Measurements from ENCODE around the gene FAM53A.
"Not testable (repeated sequence)": the region's sequence is repeated elsewhere in the genome, so short reads cannot be mapped to it uniquely, and the experiment has no call there.

FAM53A gene

DNA sequence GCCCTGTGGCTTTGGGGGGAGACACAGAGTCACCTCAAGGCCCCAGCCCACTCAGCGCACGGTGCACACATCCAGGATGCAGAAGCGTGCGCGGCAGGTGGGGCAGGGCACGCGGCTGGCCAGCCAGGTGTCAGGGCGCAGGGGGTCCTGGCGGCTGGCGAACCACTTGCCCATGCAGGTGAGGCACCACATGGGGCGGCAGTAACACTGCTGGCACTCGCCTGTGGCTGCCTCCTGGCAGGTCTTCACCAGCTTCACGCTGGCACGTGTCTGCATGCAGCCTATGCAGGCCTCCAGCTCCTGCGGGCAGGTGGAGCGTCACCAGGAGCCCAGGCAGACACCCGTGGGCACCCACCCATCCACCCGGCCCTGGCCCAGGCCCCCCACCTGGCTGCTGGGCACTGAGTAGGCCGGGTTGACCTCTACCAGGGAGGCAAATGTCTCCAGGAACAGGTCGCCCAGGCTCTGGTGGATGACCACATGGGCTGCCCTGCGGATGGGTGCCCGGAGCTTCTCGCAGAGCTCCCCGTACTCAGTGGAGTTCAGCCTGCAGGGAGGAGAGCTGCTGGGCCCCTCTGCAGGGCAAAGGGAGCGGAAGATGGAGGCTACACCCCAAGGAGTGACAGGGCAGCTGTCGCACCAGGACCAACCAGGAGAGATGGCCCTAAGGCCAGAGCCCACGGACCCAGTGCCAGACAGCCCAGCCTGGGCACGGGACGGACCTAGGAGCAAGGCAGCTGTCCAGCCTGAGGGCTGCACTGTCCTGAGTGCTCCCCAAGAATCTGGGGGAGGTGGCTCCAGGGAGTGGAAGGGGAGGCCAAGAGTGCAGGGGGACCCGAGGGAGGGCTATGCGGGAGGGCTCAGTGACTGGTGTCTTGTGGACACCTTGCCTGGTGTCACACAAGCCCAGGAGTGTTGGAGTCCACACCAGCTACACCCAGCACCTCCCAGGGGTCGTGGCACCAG, 33.3 kb upstream of the FAM53A start:
- no peak for DNase-seq

DNA sequence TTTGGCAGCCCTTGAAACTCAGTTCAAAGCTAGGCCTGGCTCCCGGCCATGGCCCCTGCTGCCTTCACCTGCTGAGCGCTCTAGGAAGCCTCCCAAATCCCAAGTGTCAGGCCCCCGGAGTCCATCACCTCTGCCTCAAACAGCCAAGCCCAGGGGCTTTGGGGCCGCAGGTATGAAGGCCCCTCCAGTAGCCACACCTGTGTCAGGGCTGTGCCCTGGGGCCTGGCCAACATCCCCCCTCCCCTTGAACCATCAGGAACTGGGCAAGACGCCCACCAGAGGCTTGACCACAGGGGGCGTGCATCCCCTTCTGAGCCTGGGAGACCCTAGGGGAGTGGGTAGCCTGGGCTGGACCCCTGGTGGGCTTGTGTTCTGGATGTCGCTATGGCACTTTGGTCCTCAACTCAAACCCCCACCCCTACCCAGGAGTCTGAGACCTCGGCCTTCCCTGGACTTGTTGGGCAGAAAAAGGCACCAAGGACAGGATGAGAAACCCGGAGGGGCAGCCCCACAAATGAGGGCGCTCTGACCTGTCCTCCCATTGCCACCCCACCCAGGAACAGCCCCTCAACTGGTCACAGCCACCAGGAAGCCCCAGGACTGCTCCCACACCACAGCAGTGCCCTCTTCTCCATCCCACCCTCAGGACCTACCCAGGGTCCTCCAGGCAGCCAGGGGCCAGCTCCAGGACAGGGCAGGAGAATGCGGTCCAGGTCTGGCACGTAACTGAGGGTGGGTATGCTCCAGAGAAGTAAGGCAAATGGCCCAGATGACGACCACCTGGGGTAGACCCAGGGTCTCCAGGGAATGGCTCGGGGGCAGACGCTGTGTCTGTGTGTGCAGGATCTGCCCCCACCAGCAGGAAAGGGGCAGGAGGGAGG, 32.2 kb upstream of the FAM53A start:
- DNase-seq: no peak

DNA sequence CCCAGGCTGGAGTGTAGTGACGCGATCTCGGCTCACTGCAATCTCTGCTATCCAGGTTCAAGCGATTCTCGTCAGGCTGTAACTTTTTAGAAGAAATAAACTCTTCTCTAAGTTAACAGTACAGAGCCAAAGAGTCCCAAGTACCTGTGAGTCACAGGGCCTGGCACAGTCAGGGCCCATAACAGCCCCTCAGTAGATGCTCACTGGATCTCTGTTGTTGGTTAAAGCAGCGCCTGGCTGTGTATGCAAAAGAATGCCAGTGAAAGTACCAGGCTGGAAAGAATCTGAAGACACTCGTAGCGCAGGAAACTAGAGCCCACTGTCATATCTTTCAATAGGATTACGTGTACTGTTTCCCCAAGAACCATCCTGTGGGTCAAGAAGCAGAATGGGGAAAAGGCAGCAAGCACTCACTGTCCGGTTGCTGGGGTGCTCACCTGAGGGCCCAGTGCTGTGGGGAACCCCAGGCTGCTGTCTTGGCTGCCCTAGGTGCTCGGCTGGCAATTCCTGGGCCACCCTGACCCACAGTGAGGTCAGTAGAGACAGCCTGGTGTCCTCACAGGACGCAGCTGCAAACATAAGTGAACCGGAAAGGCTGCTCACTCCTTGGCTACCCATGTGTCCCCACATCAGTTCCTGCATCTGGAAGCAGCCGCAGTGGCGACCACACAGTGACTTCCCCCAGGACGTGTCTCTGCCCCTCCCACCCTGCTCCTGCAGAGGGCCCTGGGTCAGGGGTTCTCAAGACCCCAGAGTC, 31.1 kb upstream of the FAM53A start:
- no peak for DNase-seq

DNA sequence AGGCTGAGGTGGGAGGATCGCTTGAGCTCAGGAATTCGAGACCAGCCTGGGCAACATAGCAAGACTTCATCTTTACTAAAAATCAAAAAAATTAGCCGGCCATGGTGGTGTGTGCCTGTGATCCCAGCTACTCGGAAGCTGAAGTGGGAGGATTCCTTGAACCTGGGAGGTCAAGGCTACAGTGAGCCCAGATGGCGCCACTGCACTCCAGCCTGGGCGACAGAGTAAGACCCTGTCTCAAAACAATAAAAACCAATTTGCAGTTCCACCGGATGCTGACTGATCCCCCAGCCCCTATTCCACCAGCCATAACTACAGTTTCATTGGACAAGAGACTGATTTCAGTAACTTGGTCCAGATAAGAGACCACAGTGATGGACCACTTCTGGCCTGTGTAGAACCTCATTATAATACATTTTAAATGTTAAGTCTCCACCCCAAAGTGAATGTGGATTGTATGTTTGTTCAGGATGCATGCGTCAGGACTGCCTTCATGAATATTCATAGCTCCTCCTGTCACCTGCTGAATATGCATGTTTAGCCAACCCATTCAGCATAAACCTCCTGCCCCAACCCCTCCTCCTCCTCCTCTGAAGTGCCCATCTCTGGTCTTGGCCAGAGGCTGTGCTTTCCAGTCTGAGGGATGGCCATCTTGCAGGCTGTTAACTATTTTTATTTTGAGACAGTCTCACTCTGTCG, 30.3 kb upstream of the FAM53A start:
- no peak for DNase-seq

- DNase-seq: no peak
Observed at GRCh38 chr4:1713003-1713851, 29.1 kb upstream of the FAM53A start.

- DNase-seq: peak; percentile 98
Observed at GRCh38 chr4:1712216-1713002, 28.3 kb upstream of the FAM53A start, which contains the start of gene SLBP. Gene SLBP (minus strand): TSS chr4:1712319. CDS start chr4:1712188, 131 bp downstream.

- peak; percentile 79 for DNase-seq
Observed at GRCh38 chr4:1711571-1712215, 27.6 kb upstream of the FAM53A start.

DNA sequence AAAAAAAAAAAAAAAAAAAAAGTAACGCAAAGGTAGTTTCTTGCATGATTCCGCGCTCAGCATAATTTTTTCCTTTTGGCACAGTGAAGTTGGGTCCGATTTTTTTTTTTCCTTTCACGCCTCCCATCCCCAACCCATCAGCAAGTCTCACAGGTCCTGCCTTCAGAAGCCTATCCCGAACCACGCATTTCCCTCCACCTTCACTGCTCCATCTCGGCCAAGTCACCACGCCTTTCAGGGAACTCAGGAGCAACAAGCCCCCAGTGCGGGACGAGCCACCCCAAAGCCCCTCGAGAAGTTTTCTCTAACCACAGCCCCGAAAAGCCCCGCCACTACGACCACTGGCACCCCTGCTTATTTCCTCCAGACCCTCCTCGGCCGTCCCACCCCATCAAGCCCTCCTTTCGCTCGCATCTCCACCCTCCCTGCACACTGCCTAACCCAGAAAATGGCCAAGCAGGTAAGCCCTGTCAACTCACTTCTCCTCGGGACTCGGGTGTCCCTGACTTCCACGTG, 27.0 kb upstream of the FAM53A start:
- DNase-seq: no peak

DNA sequence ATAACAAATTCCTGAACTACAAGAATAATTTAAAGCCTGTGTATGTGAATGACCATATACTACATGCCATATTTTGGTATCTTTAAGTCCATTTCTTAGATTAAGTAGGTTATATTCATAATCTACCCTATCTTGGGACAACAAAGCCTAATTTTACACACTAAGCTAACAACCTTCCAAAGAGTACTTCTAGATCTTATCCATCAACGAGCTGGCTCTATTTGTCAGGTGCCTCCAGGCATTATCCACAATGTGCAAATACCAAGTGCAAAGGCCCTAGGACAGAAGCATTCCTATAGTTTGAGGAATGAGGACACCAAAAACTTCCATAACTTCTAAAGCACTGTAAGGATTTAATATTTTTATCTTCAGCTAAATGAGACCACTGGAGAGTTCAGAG, 24.5 kb upstream of the FAM53A start:
- DNase-seq: no peak

- no peak for DNase-seq
Observed at GRCh38 chr4:1706358-1706757, 22.2 kb upstream of the FAM53A start.

DNA sequence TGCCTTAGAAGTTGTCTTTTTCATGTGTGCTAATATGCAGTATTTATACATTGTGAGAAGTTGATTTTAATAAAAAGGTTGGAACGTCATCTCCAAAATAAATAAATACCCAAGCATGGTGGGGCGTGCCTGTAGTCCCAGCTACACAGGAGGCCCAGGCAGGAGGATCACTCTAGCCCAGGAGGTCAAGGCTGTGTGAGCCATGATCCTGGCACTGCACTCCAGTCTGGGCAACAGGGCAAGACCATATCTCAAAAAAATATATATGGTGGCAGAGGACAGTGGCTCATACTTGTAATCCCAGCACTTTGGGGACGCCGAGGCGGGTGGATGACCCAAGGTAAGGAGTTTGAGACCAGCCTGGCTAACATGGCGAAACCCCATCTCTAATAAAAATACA, 21.6 kb upstream of the FAM53A start:
- DNase-seq: no peak

GRCh38 chr4:1703867-1704266, 19.8 kb upstream of the FAM53A start:
- DNase-seq: no peak

DNA sequence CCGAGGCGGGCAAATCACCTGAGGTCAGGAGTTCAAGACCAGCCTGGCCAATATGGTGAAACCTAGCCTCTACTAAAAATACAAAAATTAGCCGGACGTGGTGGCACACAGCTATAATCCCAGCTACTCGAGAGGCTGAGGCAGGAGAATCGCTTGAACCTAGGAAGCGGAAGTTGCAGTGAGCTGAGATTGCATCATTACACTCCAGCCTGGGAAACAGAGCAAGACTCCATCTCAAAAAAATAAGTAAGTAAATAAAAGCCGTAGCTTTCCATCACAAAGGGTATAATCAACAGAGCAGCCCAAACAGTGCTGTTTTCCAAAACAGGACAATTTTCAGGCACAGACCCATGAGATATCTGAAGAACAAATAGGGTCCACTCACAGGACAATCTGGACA, 17.6 kb upstream of the FAM53A start:
- DNase-seq: not testable (repeated sequence)

DNA sequence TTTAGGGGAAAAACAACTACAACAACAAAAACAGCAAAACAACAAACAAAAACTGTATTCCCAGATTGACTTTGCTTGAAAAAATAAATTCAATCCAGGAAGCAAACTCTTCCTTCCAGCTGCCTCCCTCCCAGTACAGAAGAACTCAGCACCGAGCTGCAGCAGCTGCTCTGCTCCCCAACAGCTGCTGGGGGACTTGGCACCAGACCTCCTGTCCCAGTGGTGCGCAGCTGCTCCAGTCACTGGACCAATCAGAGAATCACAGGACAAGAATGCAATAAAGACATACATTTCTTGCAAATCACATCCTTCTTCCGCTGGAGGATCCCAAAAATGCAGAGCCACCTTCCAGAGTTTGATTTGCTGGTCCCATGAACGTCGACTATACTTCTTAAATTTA, 11.8 kb upstream of the FAM53A start:
- no peak for DNase-seq

DNA sequence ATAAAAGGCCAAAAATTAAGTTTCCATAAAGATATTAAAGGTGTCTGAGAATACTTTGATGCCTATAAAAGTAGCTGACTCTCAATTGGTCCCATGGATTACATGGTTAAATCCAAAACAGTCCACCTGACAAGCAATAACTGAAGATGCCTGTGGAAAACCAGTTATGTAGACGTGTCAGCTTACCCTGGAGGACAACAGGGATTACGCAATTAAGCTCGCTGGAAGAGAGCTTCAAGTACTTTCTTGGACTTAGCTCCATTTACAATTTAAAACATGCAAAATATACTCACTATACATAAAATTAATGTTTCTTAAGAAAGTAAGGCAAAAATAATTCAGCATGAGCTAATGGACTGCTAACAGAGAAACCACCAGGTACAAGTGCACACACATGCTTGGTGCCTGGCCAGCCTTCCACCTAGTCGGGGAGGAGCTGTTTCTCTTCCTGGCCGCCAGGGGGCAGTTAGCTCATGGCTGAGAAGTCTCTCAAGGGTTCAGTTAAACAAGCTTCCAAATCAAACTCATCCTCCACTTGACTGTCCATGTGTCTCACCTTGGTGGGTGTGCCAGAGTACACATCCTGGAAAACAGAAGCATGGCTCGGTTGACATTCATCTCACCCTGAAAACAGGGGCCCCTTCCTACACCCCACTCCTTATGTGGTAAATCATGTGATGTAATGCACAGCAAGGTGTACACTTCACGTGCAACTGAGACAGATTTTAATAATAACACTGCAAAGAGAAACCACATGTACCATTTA, 9.2 kb upstream of the FAM53A start:
- DNase-seq: peak; percentile 47

GRCh38 chr4:1691737-1692373, 7.7 kb upstream of the FAM53A start:
- DNase-seq: no peak

DNA sequence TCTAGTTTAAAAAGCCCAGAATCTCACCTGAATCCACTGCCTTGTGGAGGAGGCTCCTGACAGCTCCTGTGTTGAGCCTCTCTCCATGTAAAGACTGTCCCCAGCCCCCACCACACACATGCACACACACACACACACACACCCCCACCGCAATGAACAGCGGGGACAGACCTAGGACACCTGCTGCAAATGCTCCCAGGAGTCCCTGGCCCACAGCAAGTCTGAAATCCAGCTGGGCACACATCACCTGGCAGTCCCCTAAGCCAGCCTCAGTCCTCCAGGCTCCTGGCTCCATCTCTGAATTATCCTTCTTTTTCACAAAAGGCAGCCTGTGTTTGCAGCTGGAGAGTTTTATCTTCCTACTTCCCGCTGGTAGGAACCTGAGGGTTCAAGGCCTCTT, 6.6 kb upstream of the FAM53A start:
- DNase-seq: no peak
